NCI-H1436 (cell line): ENCODE measurements around the gene INPP5D.
"Not testable (repeated sequence)": the region's sequence is repeated elsewhere in the genome, so short reads cannot be mapped to it uniquely, and the experiment has no call there.

ENCODE experiments used
- DNase-seq: peaks from one replicate; lab custom pipeline; 2025; lab: John Stamatoyannopoulos, UW

INPP5D gene

DNA sequence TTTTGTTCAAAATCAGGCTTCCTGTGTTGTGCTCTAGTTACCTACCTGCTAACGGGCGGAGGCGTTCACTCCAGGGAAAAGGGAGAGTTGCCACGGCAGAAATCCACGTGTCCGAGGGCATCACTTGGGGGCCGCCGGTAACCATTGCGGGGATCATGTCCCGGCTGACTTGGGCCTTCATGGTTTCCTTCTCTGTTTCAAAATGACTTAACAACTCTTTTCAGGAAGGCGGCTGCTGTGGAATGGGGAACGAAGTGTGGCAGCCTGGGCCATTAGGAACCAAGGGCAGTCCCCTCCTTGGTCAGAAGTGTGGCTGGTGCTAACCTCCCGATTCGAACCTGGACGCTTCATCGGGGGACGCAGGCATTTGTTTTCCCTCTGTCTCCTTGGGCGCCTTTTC lies 56.8 kb downstream of the INPP5D start:
- DNase-seq: no peak

- DNase-seq: no peak
These were observed 57.2 kb downstream of the INPP5D start for GRCh38 chr2:233117351-233117750.

DNA sequence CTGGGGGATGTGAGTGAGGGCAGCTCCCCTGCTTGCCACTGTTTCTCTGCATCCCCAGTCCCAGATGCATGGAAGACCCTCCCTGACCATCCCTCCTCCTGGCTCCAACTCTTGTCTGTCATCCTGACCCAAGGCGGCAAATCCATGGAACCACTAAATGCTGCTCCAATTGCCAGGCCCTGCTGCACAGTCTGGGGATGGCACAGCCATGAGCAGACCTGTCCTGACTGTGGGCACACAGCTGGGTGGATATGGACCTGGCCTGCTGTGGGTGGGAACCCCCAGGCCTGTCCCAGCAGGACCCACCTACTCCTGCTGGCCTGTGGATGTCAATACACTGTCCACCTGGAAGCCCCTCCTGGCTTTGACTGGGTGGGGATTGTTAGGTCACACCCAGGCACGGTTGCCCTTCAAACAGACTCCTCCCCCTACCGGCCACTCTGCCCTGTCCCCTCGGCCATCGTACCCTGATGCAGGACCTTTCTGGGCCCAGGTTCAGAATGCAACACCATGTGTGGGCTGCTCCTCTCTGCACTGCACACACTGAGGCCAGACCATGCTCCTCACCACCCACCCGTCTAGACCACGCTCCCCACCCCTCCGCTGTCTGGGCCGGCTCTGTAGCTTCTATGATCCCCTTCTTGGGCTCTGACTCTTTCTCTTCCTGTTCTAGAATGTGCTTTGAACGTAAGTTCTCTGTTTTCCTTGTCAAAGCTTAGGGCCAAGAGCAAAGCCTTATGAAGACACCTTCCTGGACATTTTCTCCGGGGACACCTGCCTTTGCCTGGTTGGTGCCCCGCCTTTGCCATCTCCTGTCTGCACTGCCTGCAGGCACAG lies 57.9 kb downstream of the INPP5D start:
- DNase-seq: no peak

DNA sequence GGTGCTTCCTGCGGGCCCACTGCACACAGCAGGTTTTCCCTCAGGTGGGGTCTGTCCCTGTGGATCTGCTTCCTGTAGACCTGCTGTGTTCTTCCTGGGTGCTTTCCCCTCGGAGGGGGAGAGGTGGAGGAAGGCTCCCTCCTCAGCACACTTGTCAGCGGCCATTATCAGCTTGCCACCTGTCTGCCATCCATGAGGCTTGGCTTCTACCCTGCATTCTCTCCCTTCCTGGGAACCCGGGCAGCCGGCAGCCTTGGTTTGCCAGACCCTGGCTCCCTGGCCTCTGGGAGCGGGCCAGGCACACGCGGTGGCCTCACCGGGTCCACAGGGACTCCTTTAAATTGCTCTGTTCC lies 58.5 kb downstream of the INPP5D start:
- no peak for DNase-seq

DNA sequence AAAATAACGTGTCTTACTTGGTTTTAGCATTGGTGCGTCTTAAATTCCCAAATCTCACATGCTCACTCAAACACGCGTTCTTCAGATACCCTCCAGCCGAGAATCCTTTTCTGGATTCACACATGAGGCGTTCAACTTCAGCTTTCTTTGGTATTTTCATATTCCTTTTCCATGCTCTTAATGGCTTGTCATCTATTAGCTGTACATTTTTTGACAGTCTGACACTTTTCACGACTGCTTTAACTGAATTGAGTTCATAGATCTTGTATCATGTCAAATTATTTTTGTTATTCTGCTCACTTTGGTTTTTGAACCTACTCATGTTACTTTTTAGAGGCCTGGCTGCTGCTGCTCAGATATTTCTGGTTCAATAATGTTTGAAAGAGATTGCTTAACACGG lies 59.0 kb downstream of the INPP5D start:
- DNase-seq: no peak

DNA sequence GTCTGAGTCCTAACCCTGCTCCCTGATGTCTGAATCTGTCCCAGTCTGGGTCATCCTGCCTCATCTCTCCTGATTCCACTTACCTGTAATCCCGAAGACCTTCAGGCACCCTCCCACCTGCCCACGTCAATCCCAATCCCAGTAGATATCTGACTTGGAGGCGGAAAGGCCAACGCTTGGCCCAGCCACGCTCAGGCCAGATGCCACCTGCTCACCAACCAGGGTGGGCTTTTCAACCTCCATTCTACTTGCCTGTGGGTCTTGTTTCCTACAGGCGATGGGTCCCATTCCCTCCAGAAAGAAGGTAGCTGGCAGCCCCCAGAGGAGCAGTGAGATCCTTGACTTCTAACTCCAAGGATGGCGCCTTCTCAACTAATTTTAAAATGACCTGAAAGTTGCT lies 59.7 kb downstream of the INPP5D start:
- no peak for DNase-seq

GRCh38 chr2:233120459-233120858 lies 60.3 kb downstream of the INPP5D start:
- no peak for DNase-seq

DNA sequence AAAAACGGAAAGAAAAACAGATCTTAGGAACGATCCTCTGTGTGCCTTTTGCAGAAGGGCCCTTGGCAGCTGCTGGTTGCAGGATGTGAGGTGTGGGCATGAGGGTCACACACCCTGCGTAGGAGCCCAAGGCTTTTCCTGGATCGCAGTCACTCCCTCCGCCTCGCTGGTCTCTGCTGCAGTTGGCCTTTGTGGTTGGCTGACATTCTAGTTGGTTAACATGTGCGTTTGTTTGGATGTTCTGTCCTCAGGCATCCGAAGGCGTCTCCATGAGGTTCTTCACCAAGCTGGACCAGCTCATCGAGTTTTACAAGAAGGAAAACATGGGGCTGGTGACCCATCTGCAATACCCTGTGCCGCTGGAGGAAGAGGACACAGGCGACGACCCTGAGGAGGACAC lies 61.7 kb downstream of the INPP5D start:
- no peak for DNase-seq

DNA sequence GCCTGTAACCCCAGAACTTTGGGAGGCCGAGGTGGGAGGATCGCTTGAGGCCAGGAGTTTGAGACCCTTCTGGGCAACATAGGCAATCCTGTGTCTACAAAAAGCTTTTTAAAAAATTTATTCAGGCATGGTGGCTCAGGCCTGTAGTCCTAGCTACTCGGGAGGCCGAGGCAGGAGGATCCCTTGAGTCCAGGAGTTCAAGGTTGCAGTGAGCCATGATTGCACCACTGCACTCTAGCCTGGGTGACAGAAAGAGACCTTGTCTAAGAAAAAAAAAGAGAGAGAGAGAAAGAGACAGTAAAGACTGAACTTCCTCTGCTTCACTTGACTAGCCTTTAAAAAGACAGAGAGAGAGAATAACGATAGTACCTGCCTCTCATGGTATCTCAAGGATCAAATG lies 62.4 kb downstream of the INPP5D start:
- no peak for DNase-seq

- not testable (repeated sequence) for DNase-seq
These were observed 63.4 kb downstream of the INPP5D start for GRCh38 chr2:233123576-233123975.

- DNase-seq: peak; percentile 4
These were observed 64.4 kb downstream of the INPP5D start for GRCh38 chr2:233124421-233125080.

DNA sequence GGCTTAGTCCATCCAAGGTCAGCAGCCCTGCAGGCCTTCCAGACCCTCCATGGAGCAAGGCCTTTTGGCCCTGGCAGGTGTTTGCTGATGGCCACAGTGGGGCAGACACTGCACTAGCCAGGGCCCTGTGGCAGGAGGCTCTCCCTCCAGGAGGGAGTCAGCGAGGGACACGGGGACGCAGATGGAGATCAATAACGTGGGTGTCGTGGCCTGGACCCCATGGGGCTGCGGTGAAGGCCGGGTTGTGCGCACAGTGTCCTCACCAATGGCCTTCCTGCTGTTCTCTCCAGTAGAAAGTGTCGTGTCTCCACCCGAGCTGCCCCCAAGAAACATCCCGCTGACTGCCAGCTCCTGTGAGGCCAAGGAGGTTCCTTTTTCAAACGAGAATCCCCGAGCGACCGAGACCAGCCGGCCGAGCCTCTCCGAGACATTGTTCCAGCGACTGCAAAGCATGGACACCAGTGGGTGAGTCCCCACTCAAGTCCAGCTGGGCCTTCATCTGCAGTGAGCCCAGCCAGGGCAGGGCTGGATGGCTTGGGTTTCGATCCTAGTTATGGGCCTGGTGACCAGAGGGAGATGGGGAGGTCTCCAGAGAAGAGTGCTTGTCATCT lies 65.4 kb downstream of the INPP5D start:
- DNase-seq: no peak

DNA sequence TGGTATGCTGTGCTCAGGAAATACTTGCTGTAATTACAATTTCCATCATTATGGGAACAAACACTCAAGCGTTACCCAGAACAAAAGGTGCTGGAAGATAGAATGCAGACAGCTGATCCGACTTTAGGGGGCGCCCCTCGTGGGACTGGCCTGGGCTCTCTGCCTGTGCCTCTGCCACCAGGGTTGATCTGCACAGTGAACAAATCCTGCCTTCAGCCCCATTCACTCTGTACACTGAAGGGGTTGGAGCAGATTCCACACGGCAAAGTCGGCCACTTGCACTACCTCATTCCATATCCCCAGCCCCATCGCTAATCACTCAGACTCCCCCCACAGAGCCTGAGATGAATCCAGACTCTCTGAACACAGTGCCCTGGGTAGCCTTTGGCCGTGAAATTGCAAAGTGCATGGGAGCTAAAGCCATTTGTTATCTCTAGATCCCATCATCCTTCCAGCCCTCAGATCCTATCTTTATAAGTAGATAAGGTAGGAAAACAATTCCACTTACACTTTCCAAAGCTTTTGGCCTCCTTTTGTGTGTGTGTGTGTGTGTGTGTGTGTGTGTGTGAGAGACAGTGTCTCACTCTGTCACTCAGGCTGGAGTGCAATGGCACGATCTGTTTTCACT lies 69.3 kb downstream of the INPP5D start:
- peak; percentile 80 for DNase-seq

DNA sequence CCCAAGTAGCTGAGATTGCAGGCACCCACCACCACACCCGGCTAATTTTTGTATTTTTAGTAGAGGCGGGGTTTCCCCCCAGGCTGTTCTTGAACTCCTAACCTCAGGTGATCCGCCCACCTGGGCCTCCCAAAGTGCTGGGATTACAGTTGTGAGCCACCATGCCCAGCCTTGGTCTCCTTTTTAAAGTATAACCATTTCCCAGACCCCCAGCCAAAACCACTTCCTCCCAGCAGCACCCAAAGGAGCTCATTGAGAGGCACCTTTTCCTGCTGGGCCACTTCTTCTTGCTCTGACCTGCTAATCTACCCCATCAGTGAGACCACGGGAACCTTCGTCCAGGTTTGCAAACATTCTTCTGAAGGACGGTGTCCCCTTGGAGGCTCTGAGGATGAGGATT lies 69.9 kb downstream of the INPP5D start:
- no peak for DNase-seq

GRCh38 chr2:233130481-233131020 lies 70.4 kb downstream of the INPP5D start:
- DNase-seq: no peak

DNA sequence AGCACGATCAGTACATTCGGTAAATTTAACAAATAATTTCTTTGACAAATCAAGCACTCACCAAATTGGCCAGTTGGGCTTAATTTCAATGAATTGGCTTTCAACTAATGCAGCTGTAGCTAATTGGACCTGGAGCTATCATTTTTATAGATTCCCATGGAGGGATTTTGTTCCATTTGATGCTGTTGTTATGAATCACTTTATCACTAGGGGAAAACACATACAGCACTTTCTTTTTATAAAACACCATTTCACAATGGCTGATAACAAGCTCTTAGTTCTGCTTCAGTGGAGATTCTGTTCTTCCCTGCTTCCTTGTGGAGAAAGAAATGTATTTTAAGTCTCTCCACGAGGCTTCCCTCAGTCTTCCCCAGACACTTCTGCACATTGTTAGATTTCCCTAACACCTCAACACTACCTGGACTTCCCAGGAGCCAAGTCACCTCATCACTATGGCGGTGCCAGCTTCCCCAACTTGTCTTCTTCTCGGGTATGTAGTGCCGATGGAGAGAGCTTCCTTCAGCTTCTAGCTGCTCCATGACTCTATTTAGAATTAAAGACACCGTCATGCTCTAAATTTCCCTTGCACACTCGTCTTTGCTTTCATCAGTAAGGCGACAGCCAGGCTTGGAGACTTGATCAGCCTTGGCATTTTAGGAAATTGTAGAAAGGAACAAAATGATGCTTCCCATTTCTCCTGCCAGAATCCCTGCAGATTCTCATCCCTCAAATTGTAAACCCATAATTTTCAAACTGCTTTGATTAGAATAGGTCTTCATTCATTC lies 72.0 kb downstream of the INPP5D start:
- DNase-seq: peak; percentile 3

- no peak for DNase-seq
These were observed 73.1 kb downstream of the INPP5D start for GRCh38 chr2:233133239-233133638.

GRCh38 chr2:233135421-233135820 lies 75.3 kb downstream of the INPP5D start:
- DNase-seq: no peak

DNA sequence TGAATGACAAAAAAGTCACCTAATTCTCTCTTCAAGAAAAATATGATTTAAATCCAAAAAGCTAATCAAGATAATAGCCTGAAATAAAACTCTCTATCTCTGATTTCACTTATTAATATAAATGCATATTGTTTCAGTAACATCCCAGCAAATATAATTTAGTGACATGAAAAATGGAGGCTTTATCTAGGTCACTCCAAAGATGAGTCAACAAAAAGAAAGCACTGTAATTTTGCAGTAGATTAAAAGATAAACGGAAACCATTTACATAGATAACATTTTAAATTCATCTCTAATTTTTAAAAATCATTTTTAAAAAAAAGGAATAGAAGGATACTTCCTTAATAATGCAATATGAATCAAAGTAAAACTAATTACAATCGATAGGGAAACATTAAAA lies 76.9 kb downstream of the INPP5D start:
- no peak for DNase-seq

- no peak for DNase-seq
These were observed 80.0 kb downstream of the INPP5D start for GRCh38 chr2:233140077-233140585.

- DNase-seq: no peak
These were observed 80.8 kb downstream of the INPP5D start for GRCh38 chr2:233140978-233141377.

- no peak for DNase-seq
These were observed 81.8 kb downstream of the INPP5D start for GRCh38 chr2:233141901-233142300.
